Small intestine (tissue), 7 donors: ENCODE data around the gene PDE7B. TPM values are rescaled to one million over a fixed set of nuclear protein-coding genes. Genes with fewer than 3 reads are reported as not detected.

ENCODE experiments used
- DNase-seq, 2 donors: peaks; one replicate each; pipeline versions ENCODE4 v3.0.0 to v3.0.0-alpha.2; 2013
- FAIRE-seq: peaks from 2 replicates; lab custom pipeline; 2012; peaks lifted over from hg19 to GRCh38; lab: Jason Lieb, UNC
- H3K27ac ChIP-seq, 3 donors: one replicate each; pipeline ENCODE4 v1.5.1; 2013; ENCODE audit warnings: low read length in 2 of 3, mild to moderate bottlenecking in 2 of 3, control low read depth in 1 of 3, inconsistent platforms in 1 of 3, low read depth in 1 of 3, moderate library complexity in 1 of 3
- H3K27me3 ChIP-seq, 3 donors: one replicate each; pipeline ENCODE4 v1.6.1; 2013; ENCODE audit warnings: low read length in 3 of 3, inconsistent platforms in 1 of 3; ENCODE audit not compliant: control insufficient read depth in 3 of 3, insufficient read depth in 3 of 3
- H3K36me3 ChIP-seq, 3 donors: one replicate each; pipeline ENCODE4 v1.6.1; 2013; ENCODE audit warnings: low read length in 3 of 3, inconsistent platforms in 1 of 3, low read depth in 1 of 3, mild to moderate bottlenecking in 1 of 3, moderate library complexity in 1 of 3; ENCODE audit not compliant: control insufficient read depth in 3 of 3, insufficient read depth in 2 of 3
- H3K4me1 ChIP-seq, 3 donors: one replicate each; pipeline ENCODE4 v1.6.1; 2013; ENCODE audit warnings: low read length in 2 of 3, inconsistent platforms in 1 of 3, low read depth in 1 of 3, mild to moderate bottlenecking in 1 of 3, moderate library complexity in 1 of 3; ENCODE audit not compliant: control insufficient read depth in 3 of 3, insufficient read depth in 2 of 3
- H3K4me3 ChIP-seq, 3 donors: one replicate each; pipeline ENCODE4 v1.5.1; 2013; ENCODE audit warnings: low read length in 3 of 3, control low read depth in 1 of 3, inconsistent platforms in 1 of 3, low read depth in 1 of 3, mild to moderate bottlenecking in 1 of 3, moderate library complexity in 1 of 3
- H3K9me3 ChIP-seq, 2 donors: one replicate each; pipeline ENCODE4 v1.6.1; 2013; ENCODE audit warnings: low read depth in 1 of 2, low read length in 1 of 2; ENCODE audit not compliant: control insufficient read depth in 2 of 2, insufficient read depth in 1 of 2
- WGBS, 3 donors: extraction: QIAGEN DNeasy Blood & Tissue Kit; methylation state at CpG; one replicate each; pipeline ENCODE4 v1.1.7; 2013; 5-methylcytosine and 5-hydroxymethylcytosine counted together
- polyA plus RNA-seq, 4 donors: library from polyadenylated mRNA; stranded (reverse) in 3 of 4; unstranded in 1 of 4; fragments of 200-250 nt in 3 of 4; fragments of 120-200 nt in 1 of 4; gene quantifications; one replicate each; pipeline versions ENCODE4 v1.2.1 to v1.2.3, GENCODE V29; 2013
- donor health status: healthy with polysubstance abuse.
- donor health status: control.
- donor health status: control.
- donor health status: Bipolar disorder and iron deficiency.
- donor health status: healthy.

PDE7B gene
- polyA plus RNA-seq, 4 donors, result 0.22 to 1.4 (median 0.82) TPM

GRCh38 chr6:136012198-136012887, 160.8 kb downstream of the PDE7B start:
- H3K4me3 ChIP-seq, result no peak overlapping the region
- FAIRE-seq (no peak), DNase-seq (no peak)
- no peaks in the 10 kb centered on the region for H3K36me3 ChIP-seq
- no peaks in the 10 kb centered on the region for H3K4me1 ChIP-seq
- 74 to 83% (median 80%) methylated on average over 1 of the region's 1 CpG for WGBS, 3 donors
- H3K27ac ChIP-seq, result no peak overlapping the region
- no peaks in the 10 kb centered on the region for H3K9me3 ChIP-seq
- no peaks in the 10 kb centered on the region for H3K27me3 ChIP-seq

GRCh38 chr6:136012943-136013342, 161.4 kb downstream of the PDE7B start:
- Histone ChIP-seq H3K4me3 (no peak overlapping the region), H3K36me3 (no peaks in the 10 kb centered on the region), H3K27me3 (no peaks in the 10 kb centered on the region), H3K4me1 (no peaks in the 10 kb centered on the region), H3K27ac (no peak overlapping the region), H3K9me3 (no peaks in the 10 kb centered on the region)
- DNase-seq (no peak), FAIRE-seq (no peak)
- WGBS, 3 donors, result 86 to 91% (median 88%) methylated on average over 1 of the region's 1 CpG

- H3K9me3 ChIP-seq, result no peaks in the 10 kb centered on the region
- FAIRE-seq (no peak), DNase-seq (no peak)
- 77 to 79% (median 78%) methylated on average over 15 of the region's 15 CpGs for WGBS, 3 donors
- H3K36me3 ChIP-seq, result no peaks in the 10 kb centered on the region
- H3K4me1 ChIP-seq, result no peaks in the 10 kb centered on the region
- H3K4me3 ChIP-seq, result no peak overlapping the region
- H3K27me3 ChIP-seq, result no peaks in the 10 kb centered on the region
- no peak overlapping the region for H3K27ac ChIP-seq
These were observed 163.2 kb downstream of the PDE7B start for GRCh38 chr6:136014454-136015437.

- WGBS, 3 donors, result 72 to 77% (median 77%) methylated on average over 4 of the region's 4 CpGs
- no peaks in the 10 kb centered on the region for H3K27me3 ChIP-seq
- H3K9me3 ChIP-seq, result no peaks in the 10 kb centered on the region
- DNase-seq (no peak), FAIRE-seq (no peak)
- H3K4me1 ChIP-seq, result no peaks in the 10 kb centered on the region
- H3K27ac ChIP-seq, result no peak overlapping the region
- H3K36me3 ChIP-seq, result no peaks in the 10 kb centered on the region
- H3K4me3 ChIP-seq, result no peak overlapping the region
These were observed 164.0 kb downstream of the PDE7B start for GRCh38 chr6:136015531-136015930.

GRCh38 chr6:136016228-136017225, 165.0 kb downstream of the PDE7B start:
- Histone ChIP-seq H3K27ac (no peak overlapping the region), H3K9me3 (no peaks in the 10 kb centered on the region), H3K27me3 (no peaks in the 10 kb centered on the region), H3K4me3 (no peak overlapping the region), H3K4me1 (no peaks in the 10 kb centered on the region), H3K36me3 (no peaks in the 10 kb centered on the region)
- FAIRE-seq (no peak), DNase-seq (no peak)
- WGBS, 3 donors, result 88 to 91% (median 91%) methylated on average over 9 of the region's 9 CpGs

- no peak overlapping the region for H3K27ac ChIP-seq
- WGBS, 3 donors, result 75 to 77% (median 77%) methylated on average over 2 of the region's 2 CpGs
- no peaks in the 10 kb centered on the region for H3K36me3 ChIP-seq
- H3K4me3 ChIP-seq, result no peak overlapping the region
- DNase-seq, result no peak
- no peaks in the 10 kb centered on the region for H3K9me3 ChIP-seq
- no peaks in the 10 kb centered on the region for H3K27me3 ChIP-seq
- no peak for FAIRE-seq
- H3K4me1 ChIP-seq, result no peaks in the 10 kb centered on the region
These were observed 169.2 kb downstream of the PDE7B start for GRCh38 chr6:136020691-136021090.

GRCh38 chr6:136022224-136022874, 170.8 kb downstream of the PDE7B start:
- Histone ChIP-seq H3K4me3 (no peak overlapping the region), H3K9me3 (no peaks in the 10 kb centered on the region), H3K27ac (no peak overlapping the region), H3K27me3 (no peaks in the 10 kb centered on the region), H3K4me1 (no peaks in the 10 kb centered on the region), H3K36me3 (no peaks in the 10 kb centered on the region)
- DNase-seq, result no peak
- 60 to 70% (median 65%) methylated on average over 3 of the region's 3 CpGs for WGBS, 3 donors
- FAIRE-seq, result no peak
